Subcutaneous abdominal adipose tissue (tissue), 5 donors: Measurements from ENCODE around the gene PALLD.

ENCODE experiments used
- H3K27ac ChIP-seq: one replicate; pipeline ENCODE4 v1.7.0; 2013; ENCODE audit warnings: low read depth, mild to moderate bottlenecking, inconsistent platforms, low read length, moderate library complexity
- H3K27me3 ChIP-seq, 5 donors: one replicate each; pipeline ENCODE4 v1.7.0; 2013; ENCODE audit warnings: low read length in 5 of 5, inconsistent platforms in 1 of 5; ENCODE audit not compliant: control insufficient read depth in 5 of 5, insufficient read depth in 4 of 5
- H3K36me3 ChIP-seq, 5 donors: one replicate each; pipeline ENCODE4 v1.7.0; 2013; ENCODE audit warnings: low read length in 5 of 5; ENCODE audit not compliant: control insufficient read depth in 5 of 5, insufficient read depth in 5 of 5
- H3K4me1 ChIP-seq, 5 donors: one replicate each; pipeline ENCODE4 v1.7.0; 2013; ENCODE audit warnings: low read length in 5 of 5, mild to moderate bottlenecking in 3 of 5, moderate library complexity in 1 of 5; ENCODE audit not compliant: control insufficient read depth in 5 of 5, insufficient read depth in 5 of 5
- H3K4me3 ChIP-seq, 5 donors: one replicate each; pipeline ENCODE4 v1.7.0; 2013; ENCODE audit warnings: low read length in 5 of 5, low read depth in 1 of 5
- H3K9ac ChIP-seq, 5 donors: one replicate each; pipeline ENCODE4 v1.7.0; 2013; ENCODE audit warnings: low read length in 5 of 5, mild to moderate bottlenecking in 4 of 5, moderate library complexity in 3 of 5
- H3K9me3 ChIP-seq, 5 donors: one replicate each; pipeline ENCODE4 v1.7.0; 2013; ENCODE audit warnings: low read length in 5 of 5; ENCODE audit not compliant: control insufficient read depth in 5 of 5
- donor health status: healthy.
- donor health status: healthy.
- donor health status: healthy.
- donor health status: healthy.
- donor health status: healthy.

Gene PALLD

GRCh38 chr4:168846414-168846813 lies 349.6 kb downstream of the PALLD start:
- H3K4me3 ChIP-seq, result no peak overlapping the region
- H3K27me3 ChIP-seq, result no peaks in the 10 kb centered on the region
- H3K9me3 ChIP-seq, result no peaks in the 10 kb centered on the region
- no peak overlapping the region for H3K9ac ChIP-seq
- no peaks in the 10 kb centered on the region for H3K36me3 ChIP-seq
- H3K27ac ChIP-seq, result no peak overlapping the region
- peaks cover 2 to 30% (median 22%) of the 10 kb centered on the region in 5 donors for H3K4me1 ChIP-seq

GRCh38 chr4:168847771-168848502 lies 351.1 kb downstream of the PALLD start:
- Histone ChIP-seq H3K9ac (peak overlapping the region in 3 of 5 donors; percentile 5 to 66 (median 59)), H3K4me1 (peaks cover 2 to 29% (median 21%) of the 10 kb centered on the region in 5 donors), H3K4me3 (peak overlapping the region; percentile 8 to 59 (median 38))

GRCh38 chr4:168849030-168849675 lies 352.3 kb downstream of the PALLD start:
- H3K9ac ChIP-seq, result no peak overlapping the region
- H3K4me1 ChIP-seq, result peaks cover 2 to 37% (median 23%) of the 10 kb centered on the region in 5 donors
- H3K36me3 ChIP-seq, result no peaks in the 10 kb centered on the region
- H3K9me3 ChIP-seq, result no peaks in the 10 kb centered on the region
- H3K4me3 ChIP-seq, result peak overlapping the region in 3 of 5 donors; percentile 35 to 45 (median 40)
- no peak overlapping the region for H3K27ac ChIP-seq
- no peaks in the 10 kb centered on the region for H3K27me3 ChIP-seq

More at GRCh38 chr4:168847771-168848502, 351.1 kb downstream of the PALLD start:
- H3K9me3 ChIP-seq, result no peaks in the 10 kb centered on the region
- no peak overlapping the region for H3K27ac ChIP-seq
- H3K27me3 ChIP-seq, result no peaks in the 10 kb centered on the region
- H3K36me3 ChIP-seq, result no peaks in the 10 kb centered on the region

- no peak overlapping the region for H3K27ac ChIP-seq
- no peak overlapping the region for H3K9ac ChIP-seq
- no peaks in the 10 kb centered on the region for H3K36me3 ChIP-seq
- H3K4me1 ChIP-seq, result peaks cover 2 to 35% (median 30%) of the 10 kb centered on the region in 5 donors
- H3K4me3 ChIP-seq, result no peak overlapping the region
- no peaks in the 10 kb centered on the region for H3K27me3 ChIP-seq
- no peaks in the 10 kb centered on the region for H3K9me3 ChIP-seq
These were observed 353.1 kb downstream of the PALLD start for GRCh38 chr4:168849997-168850396.

- no peaks in the 10 kb centered on the region for H3K9me3 ChIP-seq
- no peaks in the 10 kb centered on the region for H3K36me3 ChIP-seq
- no peak overlapping the region for H3K27ac ChIP-seq
- H3K4me1 ChIP-seq, result peaks cover 2 to 33% (median 30%) of the 10 kb centered on the region in 5 donors
- H3K4me3 ChIP-seq, result no peak overlapping the region
- H3K9ac ChIP-seq, result no peak overlapping the region
- no peaks in the 10 kb centered on the region for H3K27me3 ChIP-seq
These were observed 355.5 kb downstream of the PALLD start for GRCh38 chr4:168852387-168852786.

GRCh38 chr4:168852933-168853713 lies 356.3 kb downstream of the PALLD start:
- no peak overlapping the region for H3K9ac ChIP-seq
- H3K36me3 ChIP-seq, result no peaks in the 10 kb centered on the region
- H3K27me3 ChIP-seq, result no peaks in the 10 kb centered on the region
- no peak overlapping the region for H3K4me3 ChIP-seq
- H3K4me1 ChIP-seq, result peaks cover 2 to 36% (median 29%) of the 10 kb centered on the region in 5 donors
- no peaks in the 10 kb centered on the region for H3K9me3 ChIP-seq
- no peak overlapping the region for H3K27ac ChIP-seq

- Histone ChIP-seq H3K9me3 (no peaks in the 10 kb centered on the region), H3K9ac (no peak overlapping the region), H3K4me1 (peaks cover 0 to 31% (median 23%) of the 10 kb centered on the region in 5 donors), H3K36me3 (no peaks in the 10 kb centered on the region), H3K27ac (no peak overlapping the region), H3K4me3 (no peak overlapping the region), H3K27me3 (no peaks in the 10 kb centered on the region)
These were observed 356.9 kb downstream of the PALLD start for GRCh38 chr4:168853770-168854169.

- Histone ChIP-seq H3K9ac (no peak overlapping the region), H3K9me3 (no peaks in the 10 kb centered on the region), H3K4me1 (peaks cover 0 to 24% (median 17%) of the 10 kb centered on the region in 5 donors), H3K27ac (no peak overlapping the region), H3K4me3 (no peak overlapping the region), H3K36me3 (no peaks in the 10 kb centered on the region), H3K27me3 (no peaks in the 10 kb centered on the region)
These were observed 357.6 kb downstream of the PALLD start for GRCh38 chr4:168854350-168854921.

- Histone ChIP-seq H3K9me3 (no peaks in the 10 kb centered on the region), H3K36me3 (no peaks in the 10 kb centered on the region), H3K4me3 (no peak overlapping the region), H3K9ac (no peak overlapping the region), H3K27me3 (no peaks in the 10 kb centered on the region), H3K4me1 (peaks cover 0 to 26% (median 19%) of the 10 kb centered on the region in 5 donors), H3K27ac (no peak overlapping the region)
These were observed 359.5 kb downstream of the PALLD start for GRCh38 chr4:168856312-168856711.
